Hematopoietic multipotent progenitor cell (in vitro differentiated cells): ENCODE results near the gene CCDC88A. TPM values are rescaled to one million over a fixed set of nuclear protein-coding genes. Genes with fewer than 3 reads are reported as not detected.

Source experiments
- DNase-seq, 3 donors: peaks; one replicate each; pipeline ENCODE4 v3.0.0-alpha.2; 2011 to 2015; ENCODE audit warnings: low read depth in 2 of 3, low spot score in 2 of 3
- total RNA-seq: library from RNA; depleted of rRNA; stranded (reverse); fragments of >200 nt; gene quantifications from one replicate; pipeline ENCODE4 v1.2.3, GENCODE V29; 2012

The CCDC88A gene
- total RNA-seq, 1 donor, result 47.1 TPM

- DNase-seq, result no peak
These were observed 3.4 kb upstream of the CCDC88A start for GRCh38 chr2:55422876-55423665.

- no peak for DNase-seq
These were observed 1.7 kb upstream of the CCDC88A start for GRCh38 chr2:55421326-55421725.

DNA sequence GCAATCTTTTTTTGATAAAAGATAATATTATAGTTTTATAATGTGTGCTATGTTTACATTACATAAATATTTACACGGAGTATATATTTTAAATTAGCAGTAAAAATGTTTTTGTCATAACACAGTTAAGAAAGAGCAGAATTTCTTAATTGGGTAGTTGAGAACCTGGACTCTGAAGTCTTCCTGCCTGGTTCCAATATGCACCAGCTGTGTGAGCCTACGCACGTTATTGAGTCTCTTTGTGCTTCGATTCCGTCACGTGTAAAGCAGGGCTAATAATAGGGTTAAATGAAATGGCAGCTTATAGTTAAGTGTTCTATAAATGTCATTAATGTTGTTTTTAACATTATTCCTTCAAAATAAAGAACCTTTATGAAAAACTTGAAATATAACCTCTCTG, 1.2 kb upstream of the CCDC88A start:
- DNase-seq, result no peak

- no peak for DNase-seq
These were observed 726 bp upstream of the CCDC88A start for GRCh38 chr2:55420439-55420725.

GRCh38 chr2:55419233-55419678, 400 bp downstream of the CCDC88A start:
- DNase-seq, result peak in 1 of 3 donors; percentile 23

- no peak for DNase-seq
These were observed 984 bp downstream of the CCDC88A start for GRCh38 chr2:55418512-55419232.

DNA sequence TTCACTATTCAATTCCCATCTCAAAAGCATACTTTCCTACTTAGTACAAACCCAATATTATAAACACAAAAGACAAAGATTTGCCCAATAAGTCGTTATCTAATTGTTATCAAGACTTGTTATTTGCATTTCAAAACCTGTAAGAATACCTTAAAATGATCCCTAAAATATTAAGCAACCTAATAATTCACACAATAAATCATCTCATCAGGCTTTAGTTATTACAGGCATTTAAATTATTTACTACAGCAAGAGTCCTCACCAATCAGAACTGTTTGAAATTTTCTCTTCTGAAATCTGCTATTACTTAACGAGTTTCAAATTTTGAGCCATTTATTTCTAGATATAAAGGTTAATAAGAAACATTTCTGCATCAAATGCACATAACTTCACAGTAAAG, 1.6 kb downstream of the CCDC88A start:
- no peak for DNase-seq

DNA sequence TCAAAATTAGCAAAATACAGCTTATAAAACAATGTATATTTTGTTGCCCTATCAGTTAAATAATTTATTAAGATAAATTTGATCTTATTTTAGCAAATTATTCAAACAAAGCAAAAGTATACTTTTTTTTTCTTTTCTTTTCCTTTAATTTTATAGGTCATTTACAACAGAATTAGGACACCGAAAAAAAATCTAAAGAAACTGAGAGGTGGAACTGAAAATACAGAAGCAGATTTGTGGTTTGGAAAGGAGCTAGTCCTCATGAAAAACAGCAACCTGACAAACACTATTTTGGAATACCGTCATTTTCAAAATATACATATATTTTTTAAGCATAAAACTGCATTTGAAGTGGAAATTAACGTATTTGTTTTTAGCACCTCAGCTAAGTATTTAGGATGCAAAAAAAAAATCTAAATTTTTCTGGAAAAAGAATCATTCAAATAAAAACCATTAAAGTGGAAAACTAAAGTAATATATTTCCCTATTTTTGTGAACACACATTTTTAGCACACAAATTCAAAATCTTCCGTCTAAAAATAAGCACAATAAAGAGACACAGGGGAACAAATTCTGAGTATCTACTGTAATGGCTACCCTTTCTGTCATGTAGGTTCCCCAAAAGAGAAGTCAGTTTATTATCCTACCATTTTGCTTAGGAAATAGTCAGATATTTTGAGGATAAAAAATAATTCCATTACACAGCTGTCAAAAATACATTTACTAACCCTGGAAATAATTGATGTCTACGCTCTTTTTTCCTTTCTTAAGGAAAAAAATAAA, 2.7 kb downstream of the CCDC88A start:
- DNase-seq, result no peak

GRCh38 chr2:55415300-55415699, 4.4 kb downstream of the CCDC88A start:
- DNase-seq, result no peak

GRCh38 chr2:55408918-55409868, 10.5 kb downstream of the CCDC88A start:
- no peak for DNase-seq

- DNase-seq, result peak in 1 of 3 donors; percentile 36
These were observed 11.4 kb downstream of the CCDC88A start for GRCh38 chr2:55408098-55408882.

- DNase-seq, result no peak
These were observed 14.5 kb downstream of the CCDC88A start for GRCh38 chr2:55405116-55405515.

GRCh38 chr2:55403256-55403998, 16.2 kb downstream of the CCDC88A start:
- no peak for DNase-seq

DNA sequence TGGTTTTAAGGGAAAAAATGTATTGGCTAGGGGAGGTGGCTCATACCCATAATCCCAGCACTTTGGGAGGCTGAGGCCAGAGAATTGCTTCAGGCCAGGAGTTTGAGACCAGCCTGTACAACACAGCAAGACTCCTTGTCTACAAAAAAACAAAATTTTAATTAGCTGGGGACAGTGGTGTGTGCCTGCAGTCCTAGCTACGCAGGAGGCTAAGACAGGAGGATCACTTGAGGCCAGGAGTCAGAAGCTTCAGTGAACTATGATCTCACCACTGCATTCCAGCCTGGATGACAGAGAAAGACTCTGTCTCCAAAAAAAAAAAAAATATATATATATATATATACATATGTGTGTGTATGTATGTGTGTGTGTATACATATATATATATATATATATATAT, 18.5 kb downstream of the CCDC88A start:
- no peak for DNase-seq

DNA sequence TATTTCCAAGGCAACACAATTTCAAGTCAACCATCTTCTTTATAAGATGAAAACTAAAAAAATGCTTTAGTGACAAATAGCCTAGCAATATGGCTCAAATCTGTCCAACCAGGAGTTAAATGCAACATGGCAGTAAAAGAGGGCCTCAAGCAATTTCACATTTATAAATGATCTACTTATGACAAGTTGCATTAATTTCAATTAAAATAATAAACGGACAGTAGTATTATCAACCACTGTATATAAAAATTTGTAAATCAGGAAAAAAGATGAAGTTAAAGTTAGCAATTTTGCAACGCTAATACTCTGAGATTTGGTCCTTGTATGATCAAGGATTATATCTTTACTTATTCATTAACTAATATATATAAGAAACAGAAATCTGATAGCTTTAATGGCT, 19.3 kb downstream of the CCDC88A start:
- DNase-seq, result no peak

DNA sequence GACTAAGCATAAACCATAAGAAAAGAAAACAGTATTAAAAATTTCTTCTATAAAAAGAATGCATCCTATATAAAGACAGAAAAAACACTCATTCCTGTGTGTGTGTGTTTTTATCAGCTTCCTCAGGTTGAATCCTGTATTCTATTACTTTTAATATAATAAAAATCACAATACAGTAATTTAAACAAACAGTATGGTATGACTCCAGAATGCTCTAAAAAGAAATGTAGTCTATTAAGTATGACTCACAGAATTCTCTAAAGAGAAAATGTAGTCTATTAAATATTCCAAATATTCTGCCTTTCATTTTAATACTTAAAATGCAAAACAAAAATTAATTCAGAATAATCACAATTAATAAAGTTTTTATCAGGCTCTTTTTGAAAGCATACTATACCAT, 19.8 kb downstream of the CCDC88A start:
- DNase-seq, result no peak

GRCh38 chr2:55395724-55396605, 23.7 kb downstream of the CCDC88A start:
- no peak for DNase-seq
